GM19240 (cell line): ENCODE measurements around the gene PEAK1.

ENCODE experiments used
- DNase-seq: peaks from one replicate; pipeline ENCODE4 v3.0.0; 2011; ENCODE audit warnings: low spot score; ENCODE audit not compliant: insufficient read length

The PEAK1 gene

DNA sequence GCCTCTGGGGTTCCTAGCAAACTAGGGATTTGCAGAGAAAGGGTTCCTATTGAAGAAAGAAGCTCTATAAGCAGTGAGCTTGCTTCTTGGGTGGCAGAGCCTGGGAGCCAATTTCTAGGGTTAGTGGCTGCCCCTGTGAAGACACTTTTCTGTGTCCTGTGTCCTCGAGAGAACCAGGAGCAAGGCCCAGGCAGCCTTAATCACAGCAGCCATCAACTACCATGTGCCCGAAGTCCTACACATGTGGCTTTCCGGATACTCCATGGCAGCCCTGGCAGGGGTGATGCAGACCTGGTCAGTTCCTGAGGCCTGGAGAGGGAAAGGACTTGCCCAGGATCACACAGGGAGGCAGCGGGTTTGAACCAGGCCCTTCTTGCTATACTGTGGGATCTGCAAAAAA lies 321.3 kb downstream of the PEAK1 start:
- DNase-seq = no peak

DNA sequence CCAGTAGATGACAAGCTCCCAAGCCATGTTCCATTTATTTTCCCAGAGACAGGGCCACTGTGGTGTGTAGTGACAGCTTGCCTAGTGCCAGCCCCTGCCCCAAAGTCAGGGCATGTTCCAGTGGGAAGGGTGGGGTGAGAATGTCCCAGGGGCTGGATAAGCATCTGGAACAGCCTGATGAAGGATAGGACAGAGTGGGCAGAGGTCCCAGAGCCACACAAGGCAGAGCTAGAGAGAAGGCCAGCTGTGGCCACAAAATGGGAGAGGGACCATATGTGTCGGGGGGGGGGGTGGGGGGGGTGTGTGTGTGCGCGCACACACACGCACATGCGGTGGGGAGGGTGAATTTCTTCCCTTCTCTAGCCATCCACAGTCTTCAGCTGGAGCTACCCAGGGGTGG lies 322.0 kb downstream of the PEAK1 start:
- DNase-seq = no peak

GRCh38 chr15:77097248-77097721 lies 322.6 kb downstream of the PEAK1 start:
- no peak for DNase-seq

DNA sequence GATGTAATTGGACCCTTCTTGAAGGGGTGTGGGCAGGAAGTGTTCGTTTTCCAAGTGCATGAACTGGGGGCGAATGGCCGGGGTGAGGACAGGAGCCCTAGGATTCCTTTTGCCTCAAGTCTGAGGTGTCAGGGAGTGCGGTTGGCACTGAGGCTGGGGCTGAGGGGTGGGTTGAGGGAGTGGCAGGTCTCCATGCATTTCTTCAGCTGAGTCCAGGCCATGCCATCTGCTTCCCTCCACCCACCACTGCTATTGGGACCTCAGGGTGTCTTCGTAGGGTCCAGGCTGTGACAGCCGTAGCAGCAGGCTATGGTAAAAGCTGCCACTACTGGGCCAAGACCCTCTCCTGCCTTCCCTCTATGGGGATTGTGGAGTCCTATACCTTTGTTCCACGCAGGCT lies 323.4 kb downstream of the PEAK1 start:
- no peak for DNase-seq

- no peak for DNase-seq
Measured at GRCh38 chr15:77096138-77096537, 323.8 kb downstream of the PEAK1 start.

GRCh38 chr15:77094397-77095030 lies 325.4 kb downstream of the PEAK1 start:
- no peak for DNase-seq

- no peak for DNase-seq
Measured at GRCh38 chr15:77093436-77093835, 326.5 kb downstream of the PEAK1 start.

- DNase-seq = no peak
Measured at GRCh38 chr15:77091097-77091496, 328.8 kb downstream of the PEAK1 start.

- no peak for DNase-seq
Measured at GRCh38 chr15:77087213-77087612, 332.7 kb downstream of the PEAK1 start.

DNA sequence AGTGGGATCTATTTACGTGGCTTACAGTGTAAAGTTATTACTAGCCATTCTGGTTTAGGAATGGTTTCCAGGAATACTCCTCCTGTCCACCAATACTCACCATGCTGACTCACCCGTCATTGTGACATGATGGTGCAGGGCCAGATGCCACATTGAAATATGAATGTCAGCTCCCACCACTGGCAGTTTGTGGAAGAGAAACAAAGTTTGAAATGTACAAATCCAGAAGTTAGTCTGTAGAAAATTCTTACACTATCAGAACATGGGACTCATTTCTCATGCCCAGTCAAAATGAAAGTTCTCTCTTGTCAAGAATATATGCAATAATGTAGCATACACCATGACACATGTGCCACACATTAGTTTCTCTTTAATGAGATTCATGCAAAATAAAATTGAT lies 334.6 kb downstream of the PEAK1 start:
- no peak for DNase-seq

GRCh38 chr15:77084436-77084835 lies 335.5 kb downstream of the PEAK1 start:
- DNase-seq = no peak

DNA sequence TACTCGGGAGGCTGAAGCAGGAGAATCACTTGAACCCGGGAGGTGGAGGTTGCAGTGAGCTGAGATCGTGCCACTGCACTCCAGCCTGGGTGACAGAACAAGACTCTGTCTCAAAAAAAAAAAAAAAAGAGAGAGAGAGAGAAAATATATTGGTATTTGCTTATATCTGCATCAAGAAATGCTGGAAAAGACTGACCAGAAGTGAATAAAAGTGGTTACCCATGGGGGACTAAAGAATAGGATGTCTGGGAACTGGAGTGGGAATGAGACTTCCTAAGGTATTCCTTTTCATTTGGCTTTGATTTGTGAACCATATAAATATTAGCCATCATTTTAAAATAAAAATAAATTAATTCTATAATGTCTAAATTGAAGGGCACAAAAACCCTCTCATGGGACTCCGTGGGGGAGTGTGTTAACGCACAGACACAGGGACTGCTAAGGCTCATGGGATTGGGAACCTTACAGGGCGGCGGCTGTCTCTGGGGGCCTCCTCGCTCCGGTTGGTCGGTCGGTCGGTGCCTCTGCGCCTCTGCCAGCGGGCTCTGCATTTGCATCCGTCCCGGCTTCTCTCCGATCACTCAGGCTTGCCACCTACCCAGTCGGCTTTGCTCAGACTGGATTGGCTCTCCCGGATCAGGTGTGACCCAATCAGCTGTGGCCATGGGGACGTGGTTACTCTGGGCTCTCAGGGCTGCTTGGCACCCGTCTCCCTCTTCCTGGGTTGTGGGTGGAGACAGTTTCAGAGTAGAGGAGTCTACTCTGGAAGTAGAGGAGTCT lies 336.3 kb downstream of the PEAK1 start:
- peak; percentile 75 for DNase-seq

DNA sequence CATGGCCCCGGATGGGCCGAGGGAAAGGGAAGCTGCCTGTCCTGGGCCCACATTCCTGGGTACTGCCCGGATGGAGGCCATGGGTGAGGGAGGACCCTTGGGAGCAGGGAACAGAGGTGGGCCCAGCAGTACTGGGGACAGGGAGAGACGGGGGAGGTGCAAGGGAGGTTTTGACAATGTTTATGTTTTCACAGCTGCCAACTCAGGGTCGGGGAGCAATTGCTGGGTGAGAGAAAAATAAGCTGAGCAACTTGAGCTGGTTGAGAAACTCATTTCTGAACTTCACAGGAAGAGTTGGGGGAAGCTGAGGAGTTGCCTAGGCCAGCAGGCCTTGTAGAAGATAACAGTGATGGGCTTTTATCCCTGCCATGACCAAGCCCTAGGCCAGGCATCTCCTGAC lies 337.9 kb downstream of the PEAK1 start:
- no peak for DNase-seq

DNA sequence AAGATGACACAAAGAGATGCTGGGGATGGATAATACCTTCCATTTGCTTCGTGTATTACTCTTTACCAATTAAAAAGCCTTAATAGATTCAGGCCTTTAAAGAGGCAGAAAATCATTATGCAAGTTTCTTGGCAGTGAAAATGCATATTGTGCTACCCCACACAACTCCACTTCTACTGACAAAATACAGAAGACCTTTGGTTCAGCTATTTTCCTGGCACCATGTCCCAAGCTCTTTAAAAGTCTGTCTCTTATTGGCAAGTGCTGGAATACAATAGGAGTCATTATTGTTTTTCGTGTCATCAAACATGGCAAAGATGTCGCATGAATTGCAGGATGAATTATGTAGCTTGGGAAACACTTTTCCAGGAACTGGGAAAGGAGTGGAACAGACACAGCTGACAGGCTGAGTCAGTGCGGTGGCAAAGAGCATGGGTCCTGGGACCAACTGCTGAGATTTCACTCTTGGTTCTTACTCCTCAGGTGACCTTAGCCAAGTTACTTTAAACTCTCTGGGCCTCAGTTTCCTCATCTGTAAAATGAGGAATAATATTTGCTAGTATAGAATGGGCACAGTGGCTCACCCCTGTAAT lies 343.5 kb downstream of the PEAK1 start:
- DNase-seq = no peak

DNA sequence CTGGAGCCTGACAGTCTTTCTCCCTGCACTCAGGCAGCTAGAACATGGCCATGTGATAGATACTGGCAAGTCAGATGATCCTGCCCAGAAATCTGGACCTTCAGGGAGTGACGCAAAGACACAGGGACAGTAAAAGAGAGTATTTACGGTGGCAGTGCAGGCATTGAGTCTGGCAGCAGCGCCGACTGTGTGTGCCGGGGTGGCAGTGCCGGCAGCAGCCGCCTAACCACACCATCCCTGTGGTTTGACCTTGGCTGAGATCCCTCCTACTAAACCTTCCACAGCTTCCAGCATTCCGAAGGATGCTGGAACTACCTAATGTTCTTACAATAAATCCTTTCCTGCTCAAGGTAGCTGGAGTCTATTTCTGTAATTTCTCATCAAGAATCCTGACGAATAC lies 344.4 kb downstream of the PEAK1 start:
- no peak for DNase-seq

- DNase-seq = no peak
Measured at GRCh38 chr15:77074350-77074749, 345.6 kb downstream of the PEAK1 start.

DNA sequence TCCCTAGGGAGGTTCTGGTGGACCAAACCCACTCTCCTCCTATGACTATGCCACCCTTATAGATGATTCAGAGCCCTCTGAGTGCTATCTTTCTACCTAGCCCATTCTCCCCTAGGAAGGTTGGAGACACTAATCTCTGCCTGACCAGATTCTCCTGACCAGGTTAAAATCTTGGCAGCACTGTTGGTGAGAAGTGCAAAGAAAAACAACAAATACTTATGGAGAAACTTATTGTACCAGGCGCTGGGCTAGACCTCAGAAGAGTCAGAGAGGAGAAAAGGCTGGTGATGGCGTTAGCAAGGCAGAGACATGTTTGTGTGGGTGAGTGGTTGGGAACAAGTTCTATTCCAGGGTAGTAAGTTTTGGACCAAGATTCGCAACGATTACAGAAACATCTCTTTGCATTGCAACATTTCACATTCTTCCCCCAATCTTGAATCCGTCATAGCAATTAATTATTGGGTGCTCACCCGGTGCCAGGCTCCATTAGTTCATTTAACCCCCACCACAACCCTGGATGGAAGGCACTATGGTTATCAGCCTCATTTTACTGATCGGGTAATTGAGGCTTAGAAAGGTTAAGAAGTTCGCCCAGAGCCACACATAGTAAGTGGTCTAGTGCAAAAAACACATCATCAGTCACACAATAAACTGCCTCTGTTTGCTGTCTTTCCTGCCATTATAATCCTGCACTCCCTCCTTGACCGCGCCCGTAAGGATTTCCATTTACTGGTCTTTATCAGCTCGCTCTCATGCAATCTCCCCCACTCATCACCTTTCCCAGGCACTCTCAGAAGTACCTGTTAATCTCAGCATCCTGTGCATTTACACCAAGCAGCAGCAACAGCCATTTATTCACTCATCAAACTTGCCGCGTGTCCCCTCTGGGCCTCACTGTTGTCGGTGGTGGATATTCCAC lies 348.3 kb downstream of the PEAK1 start:
- no peak for DNase-seq

DNA sequence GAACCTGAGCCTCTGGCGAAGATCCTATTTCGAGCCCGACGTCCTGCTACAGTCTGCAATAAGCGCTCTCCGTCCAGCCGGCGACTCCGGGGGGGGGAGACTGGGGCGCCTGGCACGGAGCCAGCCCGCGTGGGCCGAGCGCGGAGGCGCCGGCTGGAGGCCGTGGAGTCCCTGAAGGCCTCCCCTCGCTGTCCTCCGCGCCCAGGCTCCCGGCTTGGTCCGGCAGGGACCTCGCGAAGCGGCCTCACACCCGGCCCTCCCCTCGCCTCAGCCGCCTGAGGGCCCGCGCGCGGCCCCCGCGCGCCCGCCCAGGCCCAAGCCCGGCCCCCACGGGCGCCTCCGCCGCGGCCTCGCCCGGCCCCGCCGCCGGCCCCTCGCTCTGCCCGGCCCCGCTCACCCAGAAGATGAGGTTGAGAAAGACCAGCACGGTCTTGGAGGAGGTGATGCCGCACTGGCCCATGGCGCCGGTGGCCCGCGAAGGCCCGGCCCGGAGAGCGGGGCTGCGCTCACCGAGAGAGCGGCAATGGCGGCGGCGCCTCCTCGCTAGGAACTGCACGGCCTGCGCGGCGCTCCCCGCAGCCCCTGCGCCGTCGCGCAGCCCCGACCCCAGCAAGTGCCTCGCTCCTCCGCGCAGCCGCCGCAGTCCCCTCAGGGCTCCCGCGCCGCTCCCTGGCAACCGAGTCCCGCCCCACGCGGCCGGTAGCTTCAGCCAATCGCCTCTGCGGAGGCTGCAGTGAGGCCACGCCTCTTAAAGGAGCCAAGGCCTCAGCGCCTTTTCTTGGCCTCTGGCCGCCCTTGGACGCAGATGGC lies 349.2 kb downstream of the PEAK1 start, which contains the start of gene TSPAN3:
TSS of gene TSPAN3 (minus strand) at position 615 of the 810 bp plus-strand sequence. CDS start at position 460, 155 bp downstream.
- DNase-seq = peak; percentile 93

- no peak for DNase-seq
Measured at GRCh38 chr15:77070180-77070494, 349.8 kb downstream of the PEAK1 start.

- DNase-seq = no peak
Measured at GRCh38 chr15:77069521-77070121, 350.3 kb downstream of the PEAK1 start.
